ENCODE measurements around the gene HECW1.

Gene HECW1

GRCh38 chr7:43385309-43385680 is 272.8 kb downstream of the HECW1 start:
- FAIRE-seq, result no peak

- no peak for FAIRE-seq
Measured at GRCh38 chr7:43385856-43386255, 273.4 kb downstream of the HECW1 start.

- no peak for FAIRE-seq
Measured at GRCh38 chr7:43387932-43388331, 275.5 kb downstream of the HECW1 start.

GRCh38 chr7:43390576-43390975 is 278.1 kb downstream of the HECW1 start:
- no peak for FAIRE-seq

- no peak for FAIRE-seq
Measured at GRCh38 chr7:43391518-43391917, 279.1 kb downstream of the HECW1 start.

GRCh38 chr7:43392638-43393330 is 280.3 kb downstream of the HECW1 start:
- no peak for FAIRE-seq

GRCh38 chr7:43394441-43395130 is 282.1 kb downstream of the HECW1 start:
- no peak for FAIRE-seq

GRCh38 chr7:43395351-43395750 is 282.9 kb downstream of the HECW1 start:
- no peak for FAIRE-seq

GRCh38 chr7:43396187-43396740 is 283.8 kb downstream of the HECW1 start:
- FAIRE-seq, result no peak

GRCh38 chr7:43398831-43399230 is 286.4 kb downstream of the HECW1 start:
- FAIRE-seq, result no peak

GRCh38 chr7:43405948-43406347 is 293.5 kb downstream of the HECW1 start:
- FAIRE-seq, result no peak

GRCh38 chr7:43406961-43407360 is 294.5 kb downstream of the HECW1 start:
- no peak for FAIRE-seq

GRCh38 chr7:43408981-43409380 is 296.5 kb downstream of the HECW1 start:
- FAIRE-seq, result no peak

- no peak for FAIRE-seq
Measured at GRCh38 chr7:43417455-43417854, 305.0 kb downstream of the HECW1 start.

- no peak for FAIRE-seq
Measured at GRCh38 chr7:43430411-43430810, 318.0 kb downstream of the HECW1 start.

- no peak for FAIRE-seq
Measured at GRCh38 chr7:43431020-43431595, 318.7 kb downstream of the HECW1 start.

GRCh38 chr7:43433639-43434038 is 321.2 kb downstream of the HECW1 start:
- FAIRE-seq, result no peak

GRCh38 chr7:43437001-43437400 is 324.6 kb downstream of the HECW1 start:
- FAIRE-seq, result no peak

GRCh38 chr7:43438897-43439479 is 326.5 kb downstream of the HECW1 start:
- no peak for FAIRE-seq

GRCh38 chr7:43439631-43440401 is 327.4 kb downstream of the HECW1 start:
- no peak for FAIRE-seq

- FAIRE-seq, result no peak
Measured at GRCh38 chr7:43441231-43442130, 329.0 kb downstream of the HECW1 start.

- FAIRE-seq, result no peak
Measured at GRCh38 chr7:43443381-43443780, 330.9 kb downstream of the HECW1 start.

All from endometrium (tissue), 2 donors.